ENCODE data around the gene POLR1E. TPM values are rescaled to one million over a fixed set of nuclear protein-coding genes. Genes with fewer than 3 reads are reported as not detected.

Gene POLR1E
- total and polyA plus RNA-seq, 3 experiments from 2014 or later: 21.4 to 84.6 (median 82.5) TPM

Other genes starting within 250 kb of the POLR1E start
- gene GRHPR, start 63.3 kb upstream of the POLR1E start, total RNA-seq: 10 to 100 TPM; 87.4 to 94.1 TPM
- gene GRHPR, start 63.3 kb upstream of the POLR1E start, polyA plus RNA-seq: 77.4 TPM
- gene ZBTB5, start 20.5 kb upstream of the POLR1E start, total RNA-seq: 1 to 10 TPM; 7.0 to 7.9 TPM
- gene ZBTB5, start 20.5 kb upstream of the POLR1E start, polyA plus RNA-seq: 0.81 TPM
- gene FBXO10, start 90.4 kb downstream of the POLR1E start, total RNA-seq: 1 to 10 TPM; 2.3 to 2.8 TPM
- gene FBXO10, start 90.4 kb downstream of the POLR1E start, polyA plus RNA-seq: 0.82 TPM
- 100 to 1,000 TPM; 222 to 227 TPM for gene TOMM5, start 106.6 kb downstream of the POLR1E start, total RNA-seq
- gene TOMM5, start 106.6 kb downstream of the POLR1E start, polyA plus RNA-seq: 200 TPM
- gene FRMPD1, start 165.0 kb downstream of the POLR1E start, total RNA-seq: not detected
- gene FRMPD1, start 165.0 kb downstream of the POLR1E start, polyA plus RNA-seq: not detected